PC-9 (cell line): Measurements from ENCODE around the gene TGFB2.

Source experiments
- CTCF ChIP-seq: fragments of 200-600 bp; sonication (generic); conservative IDR thresholded peaks from 2 replicates; pipeline ENCODE4 v1.6.1; 2017; ENCODE audit warnings: mixed run types, antibody characterized with exemption, mild to moderate bottlenecking, moderate library complexity
- EZH2 ChIP-seq: fragments of 200-600 bp; sonication (generic); IDR thresholded peaks from 2 replicates; pipeline ENCODE4 v1.8.0; 2017; ENCODE audit warnings: antibody characterized with exemption, low read depth

GRCh38 chr1:218388591-218388990, 43.5 kb downstream of the TGFB2 start:
- TF ChIP-seq CTCF: no peak
- no peak for TF ChIP-seq EZH2
